Right renal pelvis (tissue), 4 donors: ENCODE data around the gene AP2S1. TPM values are rescaled to one million over a fixed set of nuclear protein-coding genes. Genes with fewer than 3 reads are reported as not detected.
"Not testable (repeated sequence)": the region's sequence is repeated elsewhere in the genome, so short reads cannot be mapped to it uniquely, and the experiment has no call there.

Experiments used
- DNase-seq, 4 donors: peaks; one replicate each; pipeline ENCODE4 v3.0.0-alpha.2; 2013; ENCODE audit warnings: low read depth in 4 of 4, low spot score in 3 of 4, missing footprints in 1 of 4
- polyA plus RNA-seq, 4 donors: library from polyadenylated mRNA; unstranded; fragments of 120-200 nt; gene quantifications; one replicate each; pipeline ENCODE4 v1.2.1, GENCODE V29; 2013; ENCODE audit not compliant: insufficient read length in 4 of 4

The AP2S1 gene
- polyA plus RNA-seq, 4 donors: 81.9 to 109 (median 92.9) TPM

DNA sequence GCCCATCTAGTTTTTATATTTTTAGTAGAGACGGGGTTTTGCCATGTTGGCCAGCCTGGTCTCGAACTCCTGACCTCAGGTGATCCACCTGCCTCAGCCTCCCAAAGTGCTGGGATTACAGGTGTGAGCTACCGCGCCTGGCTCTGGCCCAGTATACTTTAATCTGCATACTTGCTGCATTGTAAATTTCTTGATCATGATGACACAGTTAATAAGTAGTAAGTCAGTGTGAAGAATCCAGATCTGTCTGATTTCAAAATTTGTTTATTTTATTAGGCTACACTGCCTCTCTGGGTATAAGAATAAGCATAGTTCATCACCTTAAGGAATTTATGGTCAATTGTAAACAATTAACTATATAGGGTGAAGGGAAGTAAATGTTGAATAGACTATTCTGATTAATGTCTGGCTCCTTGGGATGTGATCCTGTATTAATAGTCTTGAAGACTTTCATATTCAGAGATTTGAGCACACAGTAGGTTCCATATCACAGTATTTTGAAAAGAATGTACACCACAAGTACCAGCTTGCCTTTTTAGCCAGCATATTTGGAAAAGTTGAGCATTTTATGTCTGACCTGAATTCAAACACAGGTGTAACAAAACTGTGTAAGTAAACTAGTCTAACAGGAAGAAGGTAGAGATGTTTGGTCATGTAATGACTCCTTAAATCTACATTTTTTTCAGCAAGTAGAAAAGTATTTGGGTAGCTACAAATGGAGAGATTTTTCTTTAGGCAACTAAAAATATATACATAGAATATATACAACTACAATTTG is 17.6 kb upstream of the AP2S1 start:
- DNase-seq: no peak

DNA sequence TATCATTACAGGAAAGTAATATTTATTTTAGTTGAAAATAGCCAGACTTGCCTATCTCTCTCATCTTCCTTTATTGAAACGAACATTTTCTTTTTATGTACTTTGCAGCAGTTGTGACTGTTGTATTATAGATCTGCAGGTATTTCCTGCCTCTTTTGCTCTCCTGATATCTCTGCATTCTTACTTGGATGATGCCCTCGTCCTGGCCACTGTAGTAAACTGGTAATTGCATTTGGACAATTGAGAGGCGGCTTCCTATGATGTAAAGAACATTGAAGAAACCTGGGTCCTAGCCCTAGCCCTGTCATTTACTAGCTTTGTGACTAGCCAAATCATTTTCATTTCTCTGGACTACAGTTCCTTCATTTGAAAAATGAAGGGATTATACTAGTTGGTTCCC is 16.5 kb upstream of the AP2S1 start:
- DNase-seq: no peak

- no peak for DNase-seq
These were observed 15.9 kb upstream of the AP2S1 start for GRCh38 chr19:46866407-46867136.

DNA sequence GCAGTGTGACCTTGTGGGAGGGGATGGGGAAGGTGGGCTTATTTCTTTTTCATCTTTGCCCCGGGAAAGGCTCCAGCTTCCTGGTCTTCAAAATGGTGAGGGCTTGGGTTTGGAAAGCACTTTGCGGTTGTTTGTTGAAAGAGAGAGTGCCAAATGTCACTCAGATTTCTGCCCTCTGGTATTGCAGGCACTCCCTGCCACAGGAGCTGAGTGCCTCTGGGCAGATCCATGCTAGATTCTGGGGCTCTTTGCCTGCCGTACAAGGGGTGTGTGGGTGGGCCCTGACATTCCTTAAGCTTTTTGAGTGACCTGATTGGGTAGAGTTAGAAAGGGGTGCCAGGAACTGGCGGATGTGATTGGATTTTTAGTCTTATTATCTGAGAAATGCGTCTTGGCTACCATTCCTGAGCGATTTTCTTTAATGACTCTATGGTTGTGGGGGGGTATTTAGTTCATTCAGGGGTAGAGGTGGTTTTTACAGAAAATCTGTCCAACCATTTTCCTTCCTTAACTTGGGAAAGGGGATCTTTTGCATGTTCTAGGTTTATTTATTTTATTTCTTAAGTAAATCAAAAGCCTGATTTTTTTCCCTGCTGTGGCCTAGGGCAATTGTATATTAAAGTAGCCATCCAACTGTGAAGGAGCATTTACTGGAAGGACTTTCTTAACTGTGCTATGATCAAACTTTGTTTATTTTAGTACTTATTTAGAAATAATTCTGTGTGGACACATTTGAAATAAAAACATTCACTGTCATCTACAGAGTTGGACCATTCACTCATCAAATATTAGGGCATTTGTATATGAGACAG is 13.4 kb upstream of the AP2S1 start:
- no peak for DNase-seq

GRCh38 chr19:46862974-46863632 is 12.5 kb upstream of the AP2S1 start:
- no peak for DNase-seq

DNA sequence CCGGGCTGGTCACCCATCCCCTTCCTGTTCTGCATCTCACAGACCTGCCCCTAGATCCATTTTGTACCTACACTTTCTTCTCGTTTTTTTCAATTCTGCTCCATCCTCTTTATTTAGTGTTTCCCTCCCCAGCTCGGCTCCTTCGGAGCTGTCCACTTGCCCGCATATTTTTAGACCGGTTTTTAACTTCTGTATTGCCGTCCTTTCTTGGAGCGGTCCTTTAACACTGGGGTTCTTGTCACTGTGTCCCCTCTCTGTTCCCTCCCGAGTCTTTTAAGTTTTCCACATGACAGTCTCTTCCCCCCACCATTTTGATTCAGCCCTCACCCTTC is 11.8 kb upstream of the AP2S1 start:
- no peak for DNase-seq

DNA sequence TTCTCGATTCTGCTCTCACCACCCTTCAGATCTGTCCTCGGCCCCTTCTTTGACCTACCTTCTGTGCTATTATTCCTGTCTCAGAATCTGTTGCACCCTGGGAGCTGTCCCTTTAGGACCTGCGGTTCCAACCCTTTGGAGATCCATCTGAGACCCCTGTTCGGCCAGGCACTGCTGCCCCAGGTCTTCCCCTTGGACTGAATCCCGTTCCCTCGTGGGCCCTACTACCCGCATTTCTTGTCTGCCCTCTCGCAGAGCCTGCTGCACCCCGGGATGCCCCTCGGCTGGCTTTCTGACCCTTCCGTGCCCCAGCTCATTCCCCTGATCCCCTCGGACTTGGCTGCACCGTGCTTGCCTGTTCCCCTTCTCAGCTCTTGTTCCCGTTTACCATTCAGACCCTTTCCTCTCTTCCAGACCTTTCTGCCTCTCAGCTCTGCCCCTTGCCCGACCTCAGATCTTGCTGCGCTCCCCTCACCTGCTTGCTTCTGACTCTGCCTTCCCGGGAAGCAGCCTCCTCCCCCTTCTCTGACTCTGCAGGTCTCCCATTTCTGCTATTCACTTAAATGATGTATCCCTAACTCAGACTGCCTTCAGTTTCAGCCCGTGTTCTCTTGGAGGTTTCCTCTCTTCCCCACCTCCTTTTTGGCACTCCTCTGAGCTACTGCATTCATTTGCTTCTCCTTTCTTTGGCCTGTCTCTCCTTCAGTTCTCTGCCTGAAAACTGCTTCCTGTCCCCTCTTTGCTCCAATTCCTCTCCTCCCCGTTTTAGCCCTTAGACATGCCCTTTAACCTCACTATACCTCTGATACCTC is 11.3 kb upstream of the AP2S1 start:
- DNase-seq: no peak

- no peak for DNase-seq
These were observed 10.4 kb upstream of the AP2S1 start, which contains the start of gene ARHGAP35 for GRCh38 chr19:46860846-46861690. Gene ARHGAP35, plus strand, starts transcription at chr19:46860997. Its CDS starts 57,679 bp downstream, at chr19:46918676.

DNA sequence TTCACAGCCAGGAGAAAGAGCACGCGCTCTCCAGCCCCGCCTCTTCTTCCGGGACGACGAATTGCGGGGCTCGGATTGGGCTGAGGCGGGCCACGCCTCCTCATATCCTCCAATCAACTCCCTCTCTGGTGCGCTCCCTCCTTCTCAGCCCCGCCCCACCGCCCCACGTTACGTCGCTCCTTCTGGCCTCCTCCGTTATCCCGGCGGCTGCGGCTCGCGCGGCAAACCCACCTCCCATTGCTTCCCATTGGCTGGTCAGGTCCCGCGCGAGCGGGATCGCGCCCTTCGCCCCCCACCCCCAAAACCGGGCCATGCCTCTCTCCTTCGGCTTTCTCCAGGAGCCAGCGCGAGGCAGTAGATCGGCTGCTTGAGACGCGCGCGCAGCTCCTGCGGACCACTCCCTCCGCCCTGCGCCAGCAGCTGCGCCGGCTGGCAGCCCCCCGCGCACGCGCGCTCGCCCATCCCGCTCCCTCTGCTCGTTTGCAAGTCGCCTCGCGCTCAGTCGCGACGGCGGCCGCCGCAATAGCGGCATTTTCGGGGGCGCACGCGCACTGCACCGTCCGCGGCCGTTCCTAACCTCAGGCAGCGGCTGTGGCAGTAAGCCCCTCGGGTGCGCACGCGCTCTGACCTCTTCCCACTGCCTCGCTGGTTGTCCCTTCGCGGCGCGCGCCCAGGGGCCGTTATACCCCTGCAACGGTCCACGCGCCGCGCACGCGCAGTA is 9.6 kb upstream of the AP2S1 start:
- peak; percentile 91 to 95 (median 93) for DNase-seq

- no peak for DNase-seq
These were observed 9.0 kb upstream of the AP2S1 start for GRCh38 chr19:46859637-46860124.

DNA sequence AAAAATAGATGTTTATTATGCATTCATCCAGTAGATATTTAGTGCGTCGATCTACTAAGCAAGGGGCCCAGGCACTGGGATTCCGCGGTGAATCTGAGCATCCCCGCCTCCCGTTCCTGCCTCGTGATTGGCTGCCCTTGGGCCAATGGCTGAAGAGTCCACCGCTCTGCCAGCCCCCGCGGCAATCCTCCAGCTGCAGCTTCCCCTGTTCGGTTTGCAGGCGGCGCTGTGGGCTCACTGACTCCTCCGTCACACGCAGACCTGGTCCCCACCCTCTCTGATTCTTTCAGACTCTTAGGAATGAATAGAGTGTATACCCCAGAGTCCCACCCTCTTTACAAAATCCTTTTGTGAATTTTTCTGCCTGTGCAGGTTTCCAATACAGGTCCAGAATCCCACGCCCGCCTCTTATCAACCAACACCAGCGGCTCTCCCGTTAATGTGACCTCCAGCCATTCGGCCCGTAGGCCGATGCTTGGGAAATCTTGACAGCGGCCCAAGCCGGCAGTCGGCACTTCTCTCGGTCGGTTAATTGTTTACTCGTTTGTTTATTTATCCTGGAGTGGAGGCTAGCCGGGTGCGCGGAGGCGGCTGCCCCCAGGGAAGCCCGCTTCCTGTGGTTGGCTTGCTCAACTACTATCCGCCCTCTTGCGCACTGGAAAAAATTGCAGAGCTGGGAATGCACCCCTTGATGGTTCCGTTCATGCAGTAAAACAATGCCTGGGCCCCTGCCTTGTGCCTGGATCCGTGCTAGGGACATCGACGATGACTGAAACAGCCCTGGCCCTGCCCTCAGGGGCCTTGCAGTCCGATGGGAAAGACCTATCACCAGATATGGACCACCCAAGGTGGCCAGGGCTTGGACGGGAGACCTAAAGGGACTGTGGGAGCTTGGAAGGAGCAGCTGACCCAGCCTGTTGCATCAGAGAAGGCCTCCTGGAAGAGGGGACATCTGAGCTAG is 5.7 kb upstream of the AP2S1 start:
- DNase-seq: peak; percentile 77 to 88 (median 85)

DNA sequence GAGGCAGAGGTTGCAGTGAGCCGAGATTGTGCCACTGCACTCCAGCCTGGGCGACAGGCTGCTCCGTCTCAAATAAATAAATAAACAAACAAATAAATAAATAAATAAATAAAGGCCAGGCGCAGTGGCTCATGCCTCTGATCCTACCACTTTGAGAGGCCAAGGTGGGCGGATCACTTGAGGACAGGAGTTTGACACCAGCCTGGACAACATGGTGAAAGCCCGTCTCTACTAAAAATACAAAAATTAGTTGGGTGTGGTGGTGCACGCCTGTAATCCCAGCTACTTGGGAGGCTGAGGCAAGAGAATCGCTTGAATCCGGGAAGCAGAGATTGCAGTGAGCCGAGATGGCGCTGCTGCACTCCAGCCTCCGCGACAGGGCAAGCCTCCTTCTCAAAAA is 4.1 kb upstream of the AP2S1 start:
- not testable (repeated sequence) for DNase-seq

GRCh38 chr19:46852830-46853229 is 2.2 kb upstream of the AP2S1 start:
- DNase-seq: no peak

DNA sequence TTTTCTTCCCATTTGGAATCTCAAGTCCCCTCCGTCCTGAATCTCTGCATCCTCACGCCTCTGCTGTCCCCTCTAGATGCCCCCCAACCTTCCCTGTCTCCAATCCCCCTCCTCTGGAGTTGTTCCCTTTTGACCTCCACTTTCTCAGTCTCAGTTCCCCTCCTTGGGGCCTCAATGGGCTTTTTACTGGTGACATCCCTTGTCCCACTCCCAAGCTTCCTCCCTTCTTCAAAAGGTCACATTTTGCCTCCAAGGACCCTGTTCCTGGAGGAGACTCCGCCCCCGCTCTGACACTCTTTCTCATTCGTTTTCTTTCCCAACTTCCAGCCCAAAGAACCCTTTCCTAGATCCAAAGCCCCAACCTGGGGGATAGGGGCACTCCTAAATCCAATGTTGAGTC is 1.0 kb downstream of the AP2S1 start:
- DNase-seq: no peak

DNA sequence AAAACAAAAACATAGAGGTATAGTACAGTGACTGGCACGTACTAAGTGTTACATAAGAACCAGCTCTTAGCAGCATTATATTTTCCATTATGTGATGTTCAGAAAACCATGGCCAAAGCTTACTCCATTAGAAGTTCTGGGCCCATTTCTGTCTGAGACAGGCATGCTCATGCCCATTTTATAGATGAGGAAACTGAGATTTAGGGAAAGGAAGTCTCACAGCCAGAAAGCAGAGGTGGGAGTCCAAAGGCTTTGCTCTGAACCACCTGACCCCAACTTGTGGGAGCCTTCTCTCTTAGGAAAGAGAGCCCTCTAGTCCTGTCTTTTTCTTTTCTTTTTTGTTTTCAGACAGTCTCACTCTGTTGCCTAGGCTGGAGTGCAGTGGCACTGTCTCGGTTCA is 2.3 kb downstream of the AP2S1 start:
- DNase-seq: no peak

GRCh38 chr19:46847528-46847927 is 3.1 kb downstream of the AP2S1 start:
- DNase-seq: no peak

DNA sequence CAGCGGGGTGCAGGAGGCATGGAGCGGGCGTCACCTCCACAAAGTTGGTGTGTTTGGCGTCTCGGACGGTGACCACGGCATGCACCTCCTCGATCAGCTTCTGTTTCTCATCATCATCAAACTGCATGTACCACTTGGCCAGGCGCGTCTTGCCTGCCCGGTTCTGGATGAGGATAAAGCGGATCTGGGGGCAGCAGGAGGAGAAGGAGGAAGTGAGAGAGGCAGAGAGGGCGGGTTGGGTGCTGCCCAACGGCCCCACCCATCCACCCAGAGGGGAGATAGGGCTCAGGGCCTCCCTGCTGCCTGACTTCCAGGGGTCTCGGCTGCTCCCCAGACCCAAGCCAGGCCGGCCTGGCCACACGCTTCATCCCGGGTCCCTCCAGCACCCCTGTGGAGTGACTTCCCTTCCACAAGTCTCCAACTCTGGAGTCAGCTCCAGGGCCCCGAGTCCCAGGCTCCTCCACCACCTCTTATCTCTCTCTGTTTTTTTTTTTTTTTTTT is 4.6 kb downstream of the AP2S1 start:
- no peak for DNase-seq
